Mononuclear cell (primary cell): ENCODE data around the gene LCE4A. TPM values are rescaled to one million over a fixed set of nuclear protein-coding genes. Genes with fewer than 3 reads are reported as not detected.

Experiments used
- total RNA-seq: library from RNA; depleted of rRNA; stranded (reverse); fragments of >200 nt; gene quantifications from one replicate; pipeline ENCODE4 v1.2.3, GENCODE V29; 2012

The LCE4A gene
- total RNA-seq, 1 donor, result not detected

Other genes with a start within 250 kb of the LCE4A start
- not detected for gene LCE5A, start 197.4 kb upstream of the LCE4A start, total RNA-seq
- not detected for gene CRCT1, start 193.7 kb upstream of the LCE4A start, total RNA-seq
- gene LCE3E, start 141.4 kb upstream of the LCE4A start, total RNA-seq, result not detected
- not detected for gene LCE3D, start 127.6 kb upstream of the LCE4A start, total RNA-seq
- not detected for gene LCE3C, start 107.9 kb upstream of the LCE4A start, total RNA-seq
- gene LCE3B, start 94.3 kb upstream of the LCE4A start, total RNA-seq, result not detected
- gene LCE3A, start 85.1 kb upstream of the LCE4A start, total RNA-seq, result not detected
- not detected for gene LCE2D, start 44.8 kb upstream of the LCE4A start, total RNA-seq
- not detected for gene LCE2C, start 32.9 kb upstream of the LCE4A start, total RNA-seq
- gene LCE2B, start 22.0 kb upstream of the LCE4A start, total RNA-seq, result not detected
- gene LCE2A, start 9.8 kb upstream of the LCE4A start, total RNA-seq, result not detected
- gene KPRP, start 49.9 kb downstream of the LCE4A start, total RNA-seq, result not detected
- gene LCE1F, start 67.0 kb downstream of the LCE4A start, total RNA-seq, result not detected
- gene LCE1E, start 78.1 kb downstream of the LCE4A start, total RNA-seq, result not detected
- gene LCE1D, start 88.6 kb downstream of the LCE4A start, total RNA-seq, result not detected
- gene LCE1C, start 98.5 kb downstream of the LCE4A start, total RNA-seq, result not detected
- not detected for gene LCE1B, start 103.8 kb downstream of the LCE4A start, total RNA-seq
- gene LCE1A, start 119.3 kb downstream of the LCE4A start, total RNA-seq, result not detected
- gene LCE6A, start 134.7 kb downstream of the LCE4A start, total RNA-seq, result not detected
- gene LCE7A, start 151.8 kb downstream of the LCE4A start, total RNA-seq, result not detected
- not detected for gene SMCP, start 170.2 kb downstream of the LCE4A start, total RNA-seq
- not detected for gene IVL, start 200.4 kb downstream of the LCE4A start, total RNA-seq
- gene SPRR5, start 239.0 kb downstream of the LCE4A start, total RNA-seq, result not detected